KMS-11 (cell line): ENCODE results near the gene HLA-DRA.

Experiments
- H2AFZ ChIP-seq: fragments of 200-600 bp; sonication (generic); 2 replicates; pipeline ENCODE4 v1.6.1; 2016; ENCODE audit warnings: antibody characterized with exemption, mixed run types, low read depth
- H3K27ac ChIP-seq: fragments of 200-600 bp; sonication (generic); 2 replicates; pipeline ENCODE4 v1.6.1; 2016; ENCODE audit warnings: mild to moderate bottlenecking, mixed run types
- H3K27me3 ChIP-seq: fragments of 200-600 bp; sonication (generic); 2 replicates; pipeline ENCODE4 v1.6.1; 2017; ENCODE audit warnings: mild to moderate bottlenecking, low read depth, mixed run types, moderate library complexity; ENCODE audit not compliant: insufficient read depth
- H3K36me3 ChIP-seq: fragments of 200-600 bp; sonication (generic); 2 replicates; pipeline ENCODE4 v1.6.1; 2017; ENCODE audit warnings: mild to moderate bottlenecking, mixed run types; ENCODE audit not compliant: insufficient read depth
- H3K4me1 ChIP-seq: fragments of 200-600 bp; sonication (generic); 2 replicates; pipeline ENCODE4 v1.6.1; 2016; ENCODE audit warnings: mild to moderate bottlenecking, low read depth, mixed run types; ENCODE audit not compliant: poor library complexity, severe bottlenecking
- H3K4me2 ChIP-seq: fragments of 200-600 bp; sonication (generic); 2 replicates; pipeline ENCODE4 v1.7.0; 2016; ENCODE audit warnings: mild to moderate bottlenecking, mixed run types
- H3K4me3 ChIP-seq: fragments of 200-600 bp; sonication (generic); IDR thresholded peaks from 2 replicates; pipeline ENCODE4 v1.6.1; 2017; ENCODE audit warnings: low read depth, low read length, mixed read lengths; ENCODE audit not compliant: insufficient read depth
- H3K79me2 ChIP-seq: fragments of 200-600 bp; sonication (generic); 2 replicates; pipeline ENCODE4 v1.6.1; 2016; ENCODE audit warnings: low read depth, mixed run types; ENCODE audit not compliant: insufficient read depth
- H3K9ac ChIP-seq: fragments of 200-600 bp; sonication (generic); 2 replicates; pipeline ENCODE4 v1.6.1; 2016; ENCODE audit warnings: mild to moderate bottlenecking, mixed run types
- H4K20me1 ChIP-seq: fragments of 200-600 bp; sonication (generic); 2 replicates; pipeline ENCODE4 v1.6.1; 2016; ENCODE audit warnings: mild to moderate bottlenecking, mixed run types; ENCODE audit not compliant: insufficient read depth
- TF ChIP-seq, protein P1 (sequence below): fragments of 200-600 bp; sonication (generic); conservative IDR thresholded peaks from 2 replicates; pipeline ENCODE4 v1.6.1; 2017; ENCODE audit warnings: low read depth, mild to moderate bottlenecking, antibody characterized with exemption, low read length, moderate library complexity, mixed read lengths

Gene HLA-DRA

DNA sequence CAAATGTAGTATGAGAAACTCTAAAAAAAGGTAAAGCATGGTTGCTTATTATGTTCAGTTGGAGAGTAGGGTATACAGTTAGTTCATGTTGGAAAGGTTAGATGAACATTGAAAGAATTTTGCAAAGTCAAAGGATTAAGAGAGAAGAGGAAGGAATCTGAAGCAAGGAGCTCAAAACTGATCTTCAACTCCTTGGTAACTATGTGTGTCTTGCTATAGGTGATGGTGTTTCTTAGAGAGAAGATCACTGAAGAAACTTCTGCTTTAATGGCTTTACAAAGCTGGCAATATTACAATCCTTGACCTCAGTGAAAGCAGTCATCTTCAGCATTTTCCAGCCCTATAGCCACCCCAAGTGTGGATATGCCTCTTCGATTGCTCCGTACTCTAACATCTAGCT is 4.7 kb downstream of the HLA-DRA start:
- H3K4me1 ChIP-seq = peaks cover 19% of the 10 kb centered on the region
- no peak overlapping the region for H2AFZ ChIP-seq
- H3K36me3 ChIP-seq = 0 out of 2 replicates have a peak, but pooled peaks cover 6% of the 10 kb centered on the region
- peaks cover 21% of the 10 kb centered on the region for H3K79me2 ChIP-seq
- no peak overlapping the region for H3K4me3 ChIP-seq
- TF ChIP-seq, protein P1, sequence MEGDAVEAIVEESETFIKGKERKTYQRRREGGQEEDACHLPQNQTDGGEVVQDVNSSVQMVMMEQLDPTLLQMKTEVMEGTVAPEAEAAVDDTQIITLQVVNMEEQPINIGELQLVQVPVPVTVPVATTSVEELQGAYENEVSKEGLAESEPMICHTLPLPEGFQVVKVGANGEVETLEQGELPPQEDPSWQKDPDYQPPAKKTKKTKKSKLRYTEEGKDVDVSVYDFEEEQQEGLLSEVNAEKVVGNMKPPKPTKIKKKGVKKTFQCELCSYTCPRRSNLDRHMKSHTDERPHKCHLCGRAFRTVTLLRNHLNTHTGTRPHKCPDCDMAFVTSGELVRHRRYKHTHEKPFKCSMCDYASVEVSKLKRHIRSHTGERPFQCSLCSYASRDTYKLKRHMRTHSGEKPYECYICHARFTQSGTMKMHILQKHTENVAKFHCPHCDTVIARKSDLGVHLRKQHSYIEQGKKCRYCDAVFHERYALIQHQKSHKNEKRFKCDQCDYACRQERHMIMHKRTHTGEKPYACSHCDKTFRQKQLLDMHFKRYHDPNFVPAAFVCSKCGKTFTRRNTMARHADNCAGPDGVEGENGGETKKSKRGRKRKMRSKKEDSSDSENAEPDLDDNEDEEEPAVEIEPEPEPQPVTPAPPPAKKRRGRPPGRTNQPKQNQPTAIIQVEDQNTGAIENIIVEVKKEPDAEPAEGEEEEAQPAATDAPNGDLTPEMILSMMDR = no peak
- no peaks in the 10 kb centered on the region for H4K20me1 ChIP-seq
- H3K27ac ChIP-seq = no peak overlapping the region
- H3K4me2 ChIP-seq = no peak overlapping the region
- no peak overlapping the region for H3K9ac ChIP-seq
- no peaks in the 10 kb centered on the region for H3K27me3 ChIP-seq

DNA sequence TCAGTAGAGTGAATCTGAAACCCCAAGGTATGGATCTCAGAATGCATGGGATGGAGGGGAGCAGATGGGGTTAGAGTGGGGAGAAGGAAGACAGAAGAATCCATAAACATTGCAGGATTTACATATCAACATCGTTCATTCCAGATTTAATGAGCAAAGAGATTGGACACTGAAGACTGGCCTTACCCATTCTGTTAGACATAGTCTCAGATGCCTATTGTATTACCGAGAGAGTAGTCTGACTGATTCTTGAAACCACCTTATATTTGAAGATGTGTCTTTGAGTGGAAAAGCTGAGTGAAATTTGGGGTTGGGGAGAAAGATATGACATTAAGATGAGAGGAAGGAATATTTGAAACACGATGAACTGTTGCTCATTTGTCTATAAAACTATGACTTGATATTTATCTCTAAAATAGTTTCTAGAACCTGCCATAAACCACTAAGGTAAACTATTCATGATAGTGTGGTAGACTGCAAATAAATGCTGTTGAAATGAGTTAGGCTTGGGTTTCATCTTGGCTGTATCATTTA is 5.7 kb downstream of the HLA-DRA start:
- no peaks in the 10 kb centered on the region for H3K27me3 ChIP-seq
- no peak overlapping the region for H3K4me3 ChIP-seq
- no peak overlapping the region for H3K4me2 ChIP-seq
- H3K79me2 ChIP-seq = peaks cover 19% of the 10 kb centered on the region
- H3K36me3 ChIP-seq = 0 out of 2 replicates have a peak, but pooled peaks cover 6% of the 10 kb centered on the region
- TF ChIP-seq, protein P1 = no peak
- H2AFZ ChIP-seq = no peak overlapping the region
- no peaks in the 10 kb centered on the region for H4K20me1 ChIP-seq
- no peak overlapping the region for H3K27ac ChIP-seq
- no peak overlapping the region for H3K9ac ChIP-seq
- peaks cover 18% of the 10 kb centered on the region for H3K4me1 ChIP-seq

DNA sequence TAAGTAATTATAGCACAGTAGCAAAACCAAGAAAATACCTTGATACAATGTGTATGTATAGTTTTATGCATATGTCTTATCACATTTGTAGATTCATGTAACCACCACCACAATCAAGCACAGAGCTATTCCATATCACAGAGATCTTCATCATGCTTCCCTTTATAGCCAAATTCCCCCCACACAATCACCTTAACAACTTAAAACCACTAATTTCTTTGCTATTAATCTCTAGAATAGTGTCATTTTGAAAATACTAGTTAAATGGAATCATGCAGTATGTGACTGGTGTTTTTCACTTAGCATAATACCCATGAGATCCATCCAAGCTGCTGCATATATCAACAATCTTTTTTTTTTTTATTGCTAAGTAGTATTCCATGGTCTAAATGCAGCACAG is 8.2 kb downstream of the HLA-DRA start:
- no peak overlapping the region for H3K9ac ChIP-seq
- H3K79me2 ChIP-seq = no peaks in the 10 kb centered on the region
- H4K20me1 ChIP-seq = no peaks in the 10 kb centered on the region
- no peaks in the 10 kb centered on the region for H3K27me3 ChIP-seq
- no peak overlapping the region for H3K27ac ChIP-seq
- H3K4me2 ChIP-seq = no peak overlapping the region
- H3K4me3 ChIP-seq = no peak overlapping the region
- H2AFZ ChIP-seq = no peak overlapping the region
- TF ChIP-seq, protein P1 = no peak
- no peaks in the 10 kb centered on the region for H3K4me1 ChIP-seq
- no peaks in the 10 kb centered on the region for H3K36me3 ChIP-seq

DNA sequence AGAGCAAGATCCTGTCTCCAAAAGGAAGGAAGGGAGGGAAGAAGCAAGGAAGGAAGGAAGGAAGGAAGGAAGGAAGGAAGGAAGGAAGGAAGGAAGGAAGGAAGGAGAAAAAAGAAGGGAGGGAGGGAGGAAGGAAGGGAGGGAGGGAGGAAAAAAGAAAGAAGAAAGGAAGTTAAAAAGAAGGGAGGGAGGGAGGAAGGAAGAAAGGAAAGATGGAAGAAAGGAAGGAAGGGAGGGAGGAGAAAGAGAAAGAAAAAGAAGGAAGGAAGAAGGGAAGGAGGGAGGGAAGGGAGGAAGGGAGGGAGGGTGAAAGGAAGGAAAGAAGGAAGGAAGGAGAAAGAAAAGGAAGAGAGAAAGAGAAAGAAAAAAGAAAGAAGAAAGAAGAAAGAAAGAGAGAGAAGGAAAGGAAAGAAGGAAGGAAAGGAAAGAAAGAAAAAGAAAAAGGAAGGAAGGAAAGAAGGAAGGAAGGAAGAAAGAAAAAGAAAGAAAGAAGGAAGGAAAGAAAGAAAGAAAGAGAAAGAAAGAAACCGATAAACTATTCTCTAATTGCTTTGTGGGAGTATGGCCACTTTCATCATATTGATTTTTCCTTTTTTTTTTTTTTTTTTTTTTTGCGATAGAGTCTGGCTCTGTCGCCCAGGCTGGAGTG is 9.5 kb downstream of the HLA-DRA start:
- TF ChIP-seq, protein P1 = no peak
- Histone ChIP-seq H2AFZ (no peak overlapping the region), H3K36me3 (no peaks in the 10 kb centered on the region), H3K79me2 (no peaks in the 10 kb centered on the region), H4K20me1 (no peaks in the 10 kb centered on the region), H3K4me2 (no peak overlapping the region), H3K4me3 (no peak overlapping the region), H3K27me3 (no peaks in the 10 kb centered on the region), H3K4me1 (no peaks in the 10 kb centered on the region), H3K27ac (no peak overlapping the region), H3K9ac (no peak overlapping the region)
